ENCODE results near the gene CHRNA4. TPM values are rescaled to one million over a fixed set of nuclear protein-coding genes. Genes with fewer than 3 reads are reported as not detected.

The CHRNA4 gene
- total RNA-seq, 2 donors from 2014 or later, result not detected

- Histone ChIP-seq H3K36me3 (replicated peaks in 1 of 2; ENCODE audit: insufficient read depth in 1 of 2, low read depth in 2 of 2) (no peaks in the 10 kb centered on the region), H3K9me3 (no peaks in the 10 kb centered on the region), H3K27ac (no peak overlapping the region), H3K4me1 (no peaks in the 10 kb centered on the region), H3K27me3 (no peaks in the 10 kb centered on the region), H3K4me3 (no peak overlapping the region)
- WGBS, 2 donors, result 45 to 60% methylated on average over 25 to 29 of the region's 29 CpGs
- ATAC-seq, result no peak
- DNase-seq, result no peak
- intact Hi-C loops (cut with DNase I), result no loop called here
- TF ChIP-seq CTCF (IDR thresholded peaks at IDR 0.05), result no peak
- no peak for TF ChIP-seq POLR2A (IDR thresholded peaks at IDR 0.05)
These were observed 40.4 kb upstream of the CHRNA4 start for GRCh38 chr20:63401384-63402110.

- Histone ChIP-seq H3K27ac (no peak overlapping the region), H3K36me3 (replicated peaks in 1 of 2; ENCODE audit: insufficient read depth in 1 of 2, low read depth in 2 of 2) (no peaks in the 10 kb centered on the region), H3K27me3 (no peaks in the 10 kb centered on the region), H3K9me3 (no peaks in the 10 kb centered on the region), H3K4me1 (no peaks in the 10 kb centered on the region), H3K4me3 (no peak overlapping the region)
- DNase-seq (no peak), ATAC-seq (no peak)
- TF ChIP-seq CTCF (IDR thresholded peaks at IDR 0.05) (no peak), POLR2A (IDR thresholded peaks at IDR 0.05) (no peak)
- 60 to 72% methylated on average over 21 to 43 of the region's 44 CpGs for WGBS, 2 donors
- intact Hi-C loops (cut with DNase I), result no loop called here
These were observed 39.5 kb upstream of the CHRNA4 start for GRCh38 chr20:63400486-63401210.

GRCh38 chr20:63399596-63400375 lies 38.6 kb upstream of the CHRNA4 start:
- ATAC-seq, result no peak
- Histone ChIP-seq H3K27ac (no peak overlapping the region), H3K27me3 (no peaks in the 10 kb centered on the region), H3K4me3 (no peak overlapping the region), H3K4me1 (no peaks in the 10 kb centered on the region), H3K9me3 (no peaks in the 10 kb centered on the region), H3K36me3 (replicated peaks in 1 of 2; ENCODE audit: insufficient read depth in 1 of 2, low read depth in 2 of 2) (no peaks in the 10 kb centered on the region)
- no peak for TF ChIP-seq CTCF (IDR thresholded peaks at IDR 0.05)
- 66 to 69% methylated on average over 33 to 41 of the region's 41 CpGs for WGBS, 2 donors
- intact Hi-C loops (cut with DNase I), result no loop called here
- no peak for DNase-seq

- intact Hi-C loops (cut with DNase I), result no loop called here
- no peaks in the 10 kb centered on the region for H3K27me3 ChIP-seq
- no peak for ATAC-seq
- H3K36me3 ChIP-seq (replicated peaks in 1 of 2; ENCODE audit: insufficient read depth in 1 of 2, low read depth in 2 of 2), result no peaks in the 10 kb centered on the region
- WGBS, 2 donors, result 44 to 49% methylated on average over 8 to 26 of the region's 27 CpGs
- no peak overlapping the region for H3K4me3 ChIP-seq
- no peaks in the 10 kb centered on the region for H3K9me3 ChIP-seq
- TF ChIP-seq CTCF (IDR thresholded peaks at IDR 0.05) (no peak), POLR2A (IDR thresholded peaks at IDR 0.05) (no peak)
- H3K4me1 ChIP-seq, result no peaks in the 10 kb centered on the region
- H3K27ac ChIP-seq, result no peak overlapping the region
- DNase-seq, result no peak
These were observed 37.8 kb upstream of the CHRNA4 start for GRCh38 chr20:63398744-63399514.
